GM19452 (cell line): ENCODE results near the gene NCKAP5.
"Not testable (repeated sequence)": the region's sequence is repeated elsewhere in the genome, so short reads cannot be mapped to it uniquely, and the experiment has no call there.

Source experiments
- ATAC-seq: cut with Tn5 transposase; IDR thresholded peaks from one replicate; pipeline ENCODE4 v1.9.1; 2021; ENCODE audit not compliant: unreplicated experiment

NCKAP5 gene

GRCh38 chr2:133231264-133231663, 337.0 kb downstream of the NCKAP5 start:
- no peak for ATAC-seq

- no peak for ATAC-seq
Measured at GRCh38 chr2:133229974-133230373, 338.3 kb downstream of the NCKAP5 start.

- ATAC-seq = no peak
Measured at GRCh38 chr2:133223226-133223625, 345.0 kb downstream of the NCKAP5 start.

- ATAC-seq = no peak
Measured at GRCh38 chr2:133221398-133221797, 346.9 kb downstream of the NCKAP5 start.

- no peak for ATAC-seq
Measured at GRCh38 chr2:133218204-133218603, 350.1 kb downstream of the NCKAP5 start.

GRCh38 chr2:133215477-133215876, 352.8 kb downstream of the NCKAP5 start:
- no peak for ATAC-seq

GRCh38 chr2:133213651-133214050, 354.6 kb downstream of the NCKAP5 start:
- no peak for ATAC-seq

GRCh38 chr2:133209325-133209724, 358.9 kb downstream of the NCKAP5 start:
- no peak for ATAC-seq

- ATAC-seq = not testable (repeated sequence)
Measured at GRCh38 chr2:133206666-133207065, 361.6 kb downstream of the NCKAP5 start.

GRCh38 chr2:133204421-133204820, 363.8 kb downstream of the NCKAP5 start:
- ATAC-seq = no peak

GRCh38 chr2:133200684-133201421, 367.4 kb downstream of the NCKAP5 start:
- ATAC-seq = no peak

- no peak for ATAC-seq
Measured at GRCh38 chr2:133198678-133199077, 369.6 kb downstream of the NCKAP5 start.

GRCh38 chr2:133197156-133197555, 371.1 kb downstream of the NCKAP5 start:
- ATAC-seq = no peak

GRCh38 chr2:133194777-133195335, 373.4 kb downstream of the NCKAP5 start:
- no peak for ATAC-seq

- no peak for ATAC-seq
Measured at GRCh38 chr2:133194362-133194655, 374.0 kb downstream of the NCKAP5 start.

- no peak for ATAC-seq
Measured at GRCh38 chr2:133193544-133194361, 374.5 kb downstream of the NCKAP5 start.

GRCh38 chr2:133192028-133192427, 376.2 kb downstream of the NCKAP5 start:
- ATAC-seq = no peak

- ATAC-seq = no peak
Measured at GRCh38 chr2:133177196-133177595, 391.1 kb downstream of the NCKAP5 start.

- ATAC-seq = no peak
Measured at GRCh38 chr2:133175926-133176325, 392.3 kb downstream of the NCKAP5 start.

GRCh38 chr2:133173224-133173623, 395.0 kb downstream of the NCKAP5 start:
- no peak for ATAC-seq

- ATAC-seq = no peak
Measured at GRCh38 chr2:133171393-133172004, 396.8 kb downstream of the NCKAP5 start.
